ENCODE results near the gene DRD4. TPM values are rescaled to one million over a fixed set of nuclear protein-coding genes. Genes with fewer than 3 reads are reported as not detected.
"Not testable (repeated sequence)": the region's sequence is repeated elsewhere in the genome, so short reads cannot be mapped to it uniquely, and the experiment has no call there.

The DRD4 gene
- total RNA-seq, 1 experiment from 2014 or later: 0.22 TPM

GRCh38 chr11:641806-642370 is 4.8 kb downstream of the DRD4 start:
- DNase-seq (ENCODE audit: extremely low read depth, low read depth): no peak

GRCh38 chr11:643366-643765 is 6.3 kb downstream of the DRD4 start:
- no peak for DNase-seq (ENCODE audit: extremely low read depth, low read depth)

GRCh38 chr11:643849-644738 is 7.0 kb downstream of the DRD4 start:
- DNase-seq (ENCODE audit: extremely low read depth, low read depth): no peak

GRCh38 chr11:645536-645935 is 8.5 kb downstream of the DRD4 start:
- DNase-seq (ENCODE audit: extremely low read depth, low read depth): no peak

- DNase-seq (ENCODE audit: extremely low read depth, low read depth): no peak
These were observed 9.1 kb downstream of the DRD4 start for GRCh38 chr11:646214-646613.

GRCh38 chr11:647672-648158 is 10.6 kb downstream of the DRD4 start:
- not testable (repeated sequence) for DNase-seq (ENCODE audit: extremely low read depth, low read depth)

- DNase-seq (ENCODE audit: extremely low read depth, low read depth): no peak
These were observed 13.4 kb downstream of the DRD4 start for GRCh38 chr11:650482-650881.

- not testable (repeated sequence) for DNase-seq (ENCODE audit: extremely low read depth, low read depth)
These were observed 16.1 kb downstream of the DRD4 start for GRCh38 chr11:653136-653535.

- no peak for DNase-seq (ENCODE audit: extremely low read depth, low read depth)
These were observed 16.8 kb downstream of the DRD4 start for GRCh38 chr11:653837-654236.

- not testable (repeated sequence) for DNase-seq (ENCODE audit: extremely low read depth, low read depth)
These were observed 17.4 kb downstream of the DRD4 start for GRCh38 chr11:654444-654843.

GRCh38 chr11:655036-655726 is 18.1 kb downstream of the DRD4 start:
- DNase-seq (ENCODE audit: extremely low read depth, low read depth): no peak

GRCh38 chr11:656426-656825 is 19.4 kb downstream of the DRD4 start:
- no peak for DNase-seq (ENCODE audit: extremely low read depth, low read depth)

GRCh38 chr11:656866-657265 is 19.8 kb downstream of the DRD4 start:
- no peak for DNase-seq (ENCODE audit: extremely low read depth, low read depth)

- no peak for DNase-seq (ENCODE audit: extremely low read depth, low read depth)
These were observed 20.6 kb downstream of the DRD4 start for GRCh38 chr11:657691-658126.

- no peak for DNase-seq (ENCODE audit: extremely low read depth, low read depth)
These were observed 22.5 kb downstream of the DRD4 start for GRCh38 chr11:659532-660085.

- no peak for DNase-seq (ENCODE audit: extremely low read depth, low read depth)
These were observed 23.2 kb downstream of the DRD4 start for GRCh38 chr11:660281-660680.

- no peak for DNase-seq (ENCODE audit: extremely low read depth, low read depth)
These were observed 23.8 kb downstream of the DRD4 start for GRCh38 chr11:660681-661444.

- peak; percentile 50 for DNase-seq (ENCODE audit: extremely low read depth, low read depth)
These were observed 25.7 kb downstream of the DRD4 start for GRCh38 chr11:662689-663274.

GRCh38 chr11:665062-665703 is 28.1 kb downstream of the DRD4 start:
- no peak for DNase-seq (ENCODE audit: extremely low read depth, low read depth)

Measured in NCI-H460 (cell line).